Measurements from ENCODE around the gene SEPTIN7.

SEPTIN7 gene

DNA sequence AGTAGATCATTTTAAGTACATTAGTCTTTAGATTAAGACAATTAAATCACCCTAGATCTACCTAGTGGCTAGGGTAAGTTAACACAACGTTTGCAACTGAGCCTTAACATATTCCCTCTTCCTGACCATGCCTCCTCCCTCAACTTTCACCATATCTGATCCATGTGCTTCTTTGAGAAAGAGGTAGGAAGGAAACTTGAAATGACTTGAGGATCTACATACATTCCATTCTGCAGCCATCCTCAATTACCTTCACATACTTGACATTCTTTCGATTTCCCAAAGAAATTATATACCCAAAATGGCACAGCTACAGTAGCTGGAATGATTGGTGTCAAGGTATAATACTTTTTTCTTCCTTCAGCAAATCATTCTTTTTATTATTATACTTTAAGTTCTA lies 12.9 kb upstream of the SEPTIN7 start:
- no peak for DNase-seq (ENCODE audit: low read depth in 2 of 2)

DNA sequence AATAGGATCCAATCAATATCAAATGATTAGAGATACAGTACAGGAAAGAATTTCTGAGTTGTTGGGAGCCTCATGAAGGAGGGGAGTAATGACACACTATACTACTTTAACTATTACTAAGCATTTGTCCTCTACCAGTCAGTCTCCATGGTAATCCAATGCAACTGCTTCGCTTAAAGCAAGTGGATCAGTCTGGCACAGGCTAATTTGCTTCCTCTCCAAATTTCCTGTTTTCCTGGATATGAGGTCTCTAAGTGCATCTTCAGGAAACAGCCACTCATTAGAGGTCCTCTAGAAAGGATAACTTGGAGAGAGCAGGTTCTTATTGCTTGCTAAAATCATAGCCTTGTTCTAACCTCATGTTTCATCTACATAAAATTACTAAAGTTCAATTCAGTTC lies 8.4 kb upstream of the SEPTIN7 start:
- DNase-seq (ENCODE audit: low read depth in 2 of 2): no peak

- DNase-seq (ENCODE audit: low read depth in 2 of 2): no peak
These were observed 7.9 kb upstream of the SEPTIN7 start for GRCh38 chr7:35792873-35793489.

DNA sequence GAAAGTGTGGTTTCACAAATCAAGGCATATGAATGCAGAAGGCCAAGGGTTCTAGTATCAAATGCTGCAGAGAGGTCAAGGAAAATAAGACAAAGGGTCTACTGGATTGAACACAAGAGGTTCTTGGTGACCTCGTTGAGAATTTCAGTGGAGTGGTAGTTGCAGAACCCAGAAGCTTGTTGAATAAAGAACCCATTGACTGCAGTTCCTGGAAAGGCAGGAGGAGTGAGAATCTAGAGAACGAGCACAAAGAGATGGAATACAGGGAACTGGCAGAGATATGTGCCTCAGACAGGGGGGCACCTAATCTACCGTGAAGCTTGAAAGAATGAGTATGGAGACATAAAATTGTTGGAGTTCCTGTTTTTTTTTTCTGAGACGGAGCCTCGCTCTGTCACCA lies 3.5 kb upstream of the SEPTIN7 start:
- DNase-seq (ENCODE audit: low read depth in 2 of 2): no peak

DNA sequence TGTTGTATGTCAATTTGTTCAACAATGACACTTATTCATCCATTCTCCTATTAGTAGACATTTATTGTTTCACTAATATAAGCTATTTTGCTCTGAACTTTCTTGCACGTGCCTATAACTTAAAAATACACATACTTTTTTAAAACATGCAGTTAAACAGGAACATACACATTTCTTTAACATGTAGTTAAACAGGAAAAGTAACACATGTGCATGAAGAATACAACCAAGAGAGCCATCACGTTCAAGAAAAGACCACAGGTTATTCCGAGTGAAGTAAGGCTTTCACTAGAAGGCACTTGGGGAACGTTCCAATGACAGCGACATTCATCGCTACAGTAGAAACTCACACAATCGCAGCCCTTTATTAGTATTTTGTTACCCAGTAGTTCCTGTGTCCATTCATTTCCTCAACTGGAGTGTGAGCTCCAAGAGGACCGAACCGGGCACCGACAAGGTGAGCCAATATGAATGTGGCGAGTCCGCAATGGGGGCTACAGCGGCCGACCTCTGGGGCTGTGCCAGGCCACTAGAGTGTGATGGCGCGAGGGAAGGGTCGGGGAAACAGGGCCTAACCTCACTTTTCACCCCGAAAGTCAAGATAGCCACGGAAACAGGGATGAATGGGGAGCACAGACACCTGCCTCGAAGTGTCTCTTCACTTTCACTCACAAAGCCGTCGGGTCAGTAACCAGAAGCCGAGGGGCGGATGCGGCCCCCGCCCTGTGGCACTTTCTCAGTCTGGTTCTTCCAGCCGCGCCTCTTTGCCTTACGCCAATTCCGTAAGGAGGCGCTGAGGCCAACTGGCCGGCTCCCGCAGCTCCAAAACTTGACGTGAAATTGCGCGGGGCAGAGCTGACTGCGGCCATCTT lies 775 bp upstream of the SEPTIN7 start:
- peak; percentile 79 for DNase-seq (ENCODE audit: low read depth in 2 of 2)

DNA sequence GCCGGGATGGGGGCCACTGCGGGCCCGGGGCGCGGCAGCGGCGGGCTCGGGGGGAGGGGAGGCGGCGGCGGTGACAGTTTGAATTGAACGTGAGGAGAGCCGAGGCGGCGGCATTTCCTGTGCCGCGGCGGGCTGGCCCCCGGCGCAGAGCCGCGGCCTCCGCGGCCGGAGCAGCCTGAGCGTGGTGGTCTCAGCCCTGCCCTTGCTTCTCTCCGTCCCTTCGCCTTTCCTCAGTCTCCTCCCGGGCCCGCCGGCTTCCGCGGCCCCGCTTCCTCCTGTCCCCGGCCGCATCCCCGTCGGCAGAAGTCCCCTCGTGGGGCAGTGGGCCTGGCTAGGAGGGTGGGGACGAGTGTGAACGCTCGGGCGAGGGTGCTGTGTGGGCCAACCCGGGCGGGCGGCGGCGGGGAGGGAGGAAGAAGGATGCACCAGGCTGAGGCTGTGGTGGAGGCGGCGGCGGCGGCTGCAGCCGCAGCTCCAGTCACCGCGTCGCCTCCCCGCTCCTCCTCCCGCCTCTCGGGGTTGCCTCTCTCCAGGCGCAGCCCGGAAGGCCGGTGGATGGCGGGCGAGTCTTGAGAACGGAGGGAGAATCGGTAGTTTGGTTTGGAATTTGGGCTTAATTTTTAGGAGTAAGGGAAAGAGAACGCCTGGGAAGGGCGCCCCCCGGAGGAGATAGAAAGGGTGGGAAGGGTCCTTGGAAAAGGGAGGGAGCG lies 690 bp downstream of the SEPTIN7 start:
- peak; percentile 56 to 69 for DNase-seq (ENCODE audit: low read depth in 2 of 2)

DNA sequence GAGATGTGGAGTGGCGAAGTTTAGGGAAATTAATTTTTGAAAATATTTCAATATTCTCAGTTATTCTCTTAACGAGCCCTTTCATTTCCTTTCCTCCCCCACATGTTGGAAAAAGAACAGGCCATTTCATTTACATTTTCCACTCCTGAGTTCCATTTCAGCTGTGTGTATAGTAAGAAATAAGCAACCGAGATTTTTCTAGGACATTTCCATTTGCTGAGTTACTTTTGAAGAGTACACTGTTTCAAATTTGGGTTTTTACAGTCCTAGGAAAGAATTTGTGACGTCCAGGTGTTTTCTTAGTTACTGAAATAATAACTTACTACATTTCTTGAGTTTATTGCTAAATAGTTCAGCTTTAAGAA lies 1.2 kb downstream of the SEPTIN7 start:
- no peak for DNase-seq (ENCODE audit: low read depth in 2 of 2)

GRCh38 chr7:35802649-35803048 lies 1.8 kb downstream of the SEPTIN7 start:
- DNase-seq (ENCODE audit: low read depth in 2 of 2): no peak

DNA sequence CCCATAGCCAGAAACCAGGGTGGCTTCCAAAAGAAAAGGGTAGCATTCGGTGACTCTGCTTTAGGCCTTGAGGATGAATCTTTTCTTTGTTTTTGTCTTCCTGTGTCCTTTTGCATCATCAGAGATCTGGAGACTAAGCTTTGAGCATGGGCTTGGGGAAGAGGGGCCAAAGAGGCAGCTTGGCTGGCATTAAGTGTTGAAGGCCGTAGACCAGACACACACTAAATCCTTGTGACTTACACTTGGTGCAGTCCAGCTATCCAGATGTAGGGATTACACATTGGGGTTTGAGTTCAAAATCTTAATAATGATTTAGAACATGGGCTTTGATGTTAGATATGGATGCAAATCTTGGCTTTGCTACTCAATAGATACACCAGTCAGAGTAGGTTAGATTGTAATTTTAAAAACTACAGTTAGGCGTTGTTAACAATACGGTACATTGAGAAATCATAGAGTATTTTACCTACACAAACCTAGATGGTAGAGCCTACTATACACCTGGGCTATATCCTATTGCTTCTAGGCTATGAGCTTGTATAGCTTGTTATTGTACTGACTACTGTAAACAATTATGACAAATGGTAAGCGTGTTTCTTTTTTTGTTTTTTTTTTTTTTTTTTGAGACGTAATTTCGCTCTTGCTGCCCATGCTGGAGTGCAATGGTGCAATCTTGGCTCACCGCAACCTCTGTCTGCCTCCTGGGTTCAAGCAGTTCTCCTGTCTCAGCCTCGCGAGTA lies 3.5 kb downstream of the SEPTIN7 start:
- no peak for DNase-seq (ENCODE audit: low read depth in 2 of 2)

- DNase-seq (ENCODE audit: low read depth in 2 of 2): no peak
These were observed 5.0 kb downstream of the SEPTIN7 start for GRCh38 chr7:35805876-35806275.

- DNase-seq (ENCODE audit: low read depth in 2 of 2): no peak
These were observed 15.7 kb downstream of the SEPTIN7 start for GRCh38 chr7:35816514-35816913.

GRCh38 chr7:35817181-35817580 lies 16.3 kb downstream of the SEPTIN7 start:
- DNase-seq (ENCODE audit: low read depth in 2 of 2): no peak

DNA sequence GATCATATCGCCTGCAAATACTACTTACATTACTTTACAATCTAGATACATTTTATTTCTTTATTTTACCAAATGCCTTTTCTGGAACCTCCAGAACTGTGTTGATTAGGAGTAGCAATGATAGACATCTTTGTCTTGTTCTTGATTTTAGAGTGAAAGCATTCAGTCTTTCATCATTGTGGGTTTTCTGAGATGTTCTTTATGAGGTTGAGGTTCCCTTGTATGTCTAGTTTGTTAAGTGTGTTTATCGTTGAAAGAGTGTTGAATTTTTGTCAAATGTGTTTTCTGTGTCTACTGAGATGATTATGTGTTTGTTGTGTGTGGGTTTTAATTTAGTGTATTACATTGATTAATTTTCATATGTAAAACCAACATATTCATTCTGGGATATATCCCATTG lies 17.1 kb downstream of the SEPTIN7 start:
- DNase-seq (ENCODE audit: low read depth in 2 of 2): no peak

- DNase-seq (ENCODE audit: low read depth in 2 of 2): no peak
These were observed 17.7 kb downstream of the SEPTIN7 start for GRCh38 chr7:35818513-35818912.

GRCh38 chr7:35819310-35819709 lies 18.5 kb downstream of the SEPTIN7 start:
- no peak for DNase-seq (ENCODE audit: low read depth in 2 of 2)

DNA sequence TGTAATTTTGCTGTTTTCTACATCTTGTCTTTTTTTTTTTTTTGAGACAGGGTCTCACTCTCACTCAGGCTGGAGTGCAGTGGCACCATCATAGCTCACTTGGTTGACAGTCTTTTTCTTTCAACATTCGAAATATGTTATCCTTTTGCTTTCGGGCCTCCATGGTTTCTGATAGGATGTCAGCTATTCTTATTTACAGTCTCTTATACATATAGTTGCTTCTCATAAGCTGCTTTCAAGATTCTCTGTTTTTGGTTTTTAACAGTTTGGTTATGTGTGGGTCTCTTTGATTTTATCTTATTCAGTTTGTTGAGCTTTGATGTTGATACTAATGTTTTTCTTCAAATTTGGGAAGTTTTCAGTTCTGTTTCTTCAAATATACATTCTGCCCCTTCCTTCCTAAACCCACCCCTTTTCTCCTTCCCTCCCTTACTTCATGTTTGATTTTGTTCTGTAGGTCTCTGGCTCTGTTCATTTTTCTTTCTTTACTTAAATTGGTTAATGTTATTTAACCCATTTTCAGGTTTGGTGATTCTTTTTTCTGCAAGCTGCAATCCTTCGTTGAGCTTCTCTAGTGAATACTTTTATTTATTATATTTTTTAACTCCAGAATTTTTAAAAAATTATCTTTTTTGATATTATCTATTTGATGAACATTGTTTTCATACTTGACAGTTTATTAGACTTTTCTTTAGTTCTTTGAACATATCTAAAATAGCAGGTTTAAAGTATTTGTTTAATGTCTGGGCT lies 19.3 kb downstream of the SEPTIN7 start:
- DNase-seq (ENCODE audit: low read depth in 2 of 2): no peak

GRCh38 chr7:35820858-35821257 lies 20.0 kb downstream of the SEPTIN7 start:
- no peak for DNase-seq (ENCODE audit: low read depth in 2 of 2)

DNA sequence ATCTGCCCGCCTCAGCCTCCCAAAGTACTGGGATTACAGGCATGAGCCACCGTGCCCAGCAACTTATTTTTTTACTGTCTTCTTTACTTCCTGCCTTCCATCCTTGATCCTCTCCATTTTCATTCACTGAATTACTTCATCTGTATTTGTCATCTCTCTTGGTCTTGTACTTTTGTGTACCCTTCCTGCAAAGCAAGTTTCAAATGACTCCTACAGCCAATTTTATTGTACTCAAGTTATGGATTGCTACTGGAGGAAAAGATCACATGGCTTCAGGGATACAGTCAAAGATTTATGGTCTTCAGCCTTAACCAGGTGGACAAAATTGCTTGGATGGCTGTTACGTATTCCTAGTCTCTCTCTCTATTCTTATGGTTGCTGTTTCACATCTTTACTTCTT lies 22.6 kb downstream of the SEPTIN7 start:
- DNase-seq (ENCODE audit: low read depth in 2 of 2): no peak

DNA sequence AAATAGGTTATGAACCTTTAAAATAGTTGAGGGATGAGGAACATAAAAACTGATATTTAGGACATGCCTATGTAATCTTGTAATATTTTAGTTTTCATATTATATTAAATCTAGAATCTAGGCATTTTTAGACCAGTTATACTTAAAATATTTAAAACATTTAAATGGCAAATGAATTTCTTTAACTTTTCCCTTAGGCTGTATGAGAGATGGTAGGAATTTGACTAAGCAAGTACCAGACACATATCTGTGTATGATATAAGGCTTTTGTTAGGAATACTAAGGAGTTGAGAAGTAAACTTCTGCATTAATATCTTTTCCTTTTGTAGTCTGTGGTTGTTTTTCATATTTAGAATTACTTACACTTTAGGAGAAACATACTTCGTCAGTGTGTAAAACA lies 25.1 kb downstream of the SEPTIN7 start:
- no peak for DNase-seq (ENCODE audit: low read depth in 2 of 2)

DNA sequence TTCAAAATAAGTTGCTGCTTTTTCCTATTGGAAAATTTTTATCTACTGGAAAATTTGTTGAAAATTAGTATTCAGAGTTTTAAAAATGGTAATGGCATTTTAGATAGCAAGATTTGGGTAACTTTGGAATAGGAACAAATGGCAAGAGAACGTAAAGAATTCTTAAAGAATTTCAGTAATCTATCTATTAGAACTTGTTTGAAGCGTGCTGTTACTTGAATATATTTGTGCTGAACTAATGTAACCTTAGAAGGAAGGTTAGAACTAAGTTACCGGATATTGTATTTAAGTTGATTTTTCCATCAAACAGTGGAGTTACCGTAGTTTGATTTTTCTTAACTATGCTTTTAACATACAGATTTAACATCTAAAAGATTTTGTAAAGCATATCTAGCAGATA lies 25.9 kb downstream of the SEPTIN7 start:
- no peak for DNase-seq (ENCODE audit: low read depth in 2 of 2)

DNA sequence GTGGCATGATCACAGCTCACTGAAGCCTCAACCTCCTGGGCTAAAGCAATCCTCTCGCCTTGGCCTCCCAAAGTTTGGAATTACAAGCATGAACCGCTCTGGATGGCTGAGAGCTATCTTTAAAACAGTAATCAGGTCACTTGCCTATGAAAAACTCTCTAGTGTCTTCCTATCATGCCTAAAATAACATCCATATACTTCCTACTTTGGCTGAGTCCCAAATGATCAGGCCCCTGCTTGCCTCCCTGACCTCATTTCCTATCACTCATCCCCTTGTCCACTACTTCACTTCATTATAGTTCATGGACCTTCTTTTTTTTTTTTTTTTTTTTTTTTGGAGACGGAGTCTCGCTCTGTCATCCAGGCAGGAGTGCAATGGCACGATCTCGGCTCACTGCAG lies 28.0 kb downstream of the SEPTIN7 start:
- DNase-seq (ENCODE audit: low read depth in 2 of 2): no peak

- no peak for DNase-seq (ENCODE audit: low read depth in 2 of 2)
These were observed 30.4 kb downstream of the SEPTIN7 start for GRCh38 chr7:35831208-35831607.
